GM19324 (cell line): ENCODE results near the gene INIP.

Source experiments
- ATAC-seq: cut with Tn5 transposase; IDR thresholded peaks from one replicate; pipeline ENCODE4 v1.9.1; 2021; ENCODE audit warnings: mild to moderate bottlenecking, moderate library complexity; ENCODE audit not compliant: unreplicated experiment, low FRiP score

Gene INIP

GRCh38 chr9:112717661-112718331 is at the start of gene INIP:
TSS of gene INIP (minus strand) at chr9:112718117. CDS start at chr9:112716485, 1,632 bp downstream.
- ATAC-seq, result peak; percentile 99

- ATAC-seq, result no peak
Measured at GRCh38 chr9:112765281-112765680, 47.4 kb upstream of the INIP start.

- ATAC-seq, result no peak
Measured at GRCh38 chr9:112764837-112765236, 46.9 kb upstream of the INIP start.

- no peak for ATAC-seq
Measured at GRCh38 chr9:112764344-112764743, 46.4 kb upstream of the INIP start.

- no peak for ATAC-seq
Measured at GRCh38 chr9:112762726-112763518, 45.0 kb upstream of the INIP start.

GRCh38 chr9:112761912-112762655 is 44.2 kb upstream of the INIP start:
- no peak for ATAC-seq

- ATAC-seq, result no peak
Measured at GRCh38 chr9:112760821-112761220, 42.9 kb upstream of the INIP start.

- no peak for ATAC-seq
Measured at GRCh38 chr9:112757940-112758339, 40.0 kb upstream of the INIP start.

- ATAC-seq, result no peak
Measured at GRCh38 chr9:112757282-112757883, 39.5 kb upstream of the INIP start.

GRCh38 chr9:112755675-112756074 is 37.8 kb upstream of the INIP start:
- ATAC-seq, result no peak

GRCh38 chr9:112755016-112755427 is 37.1 kb upstream of the INIP start:
- no peak for ATAC-seq

- no peak for ATAC-seq
Measured at GRCh38 chr9:112754578-112754977, 36.7 kb upstream of the INIP start.

GRCh38 chr9:112753725-112754124 is 35.8 kb upstream of the INIP start:
- no peak for ATAC-seq

- ATAC-seq, result no peak
Measured at GRCh38 chr9:112752334-112753125, 34.6 kb upstream of the INIP start.

GRCh38 chr9:112751056-112751795 is 33.3 kb upstream of the INIP start:
- ATAC-seq, result peak; percentile 32

GRCh38 chr9:112750764-112751055 is 32.8 kb upstream of the INIP start:
- no peak for ATAC-seq

- ATAC-seq, result peak; percentile 89
Measured at GRCh38 chr9:112750016-112750763, 32.3 kb upstream of the INIP start, which contains the start of gene SNX30. TSS of gene SNX30 (plus strand) at chr9:112750760. CDS start at chr9:112751002, 242 bp downstream.

GRCh38 chr9:112747094-112747493 is 29.2 kb upstream of the INIP start:
- no peak for ATAC-seq

GRCh38 chr9:112744177-112744576 is 26.3 kb upstream of the INIP start:
- ATAC-seq, result no peak
